Measurements from ENCODE around the gene ALDH1A1.

DNA sequence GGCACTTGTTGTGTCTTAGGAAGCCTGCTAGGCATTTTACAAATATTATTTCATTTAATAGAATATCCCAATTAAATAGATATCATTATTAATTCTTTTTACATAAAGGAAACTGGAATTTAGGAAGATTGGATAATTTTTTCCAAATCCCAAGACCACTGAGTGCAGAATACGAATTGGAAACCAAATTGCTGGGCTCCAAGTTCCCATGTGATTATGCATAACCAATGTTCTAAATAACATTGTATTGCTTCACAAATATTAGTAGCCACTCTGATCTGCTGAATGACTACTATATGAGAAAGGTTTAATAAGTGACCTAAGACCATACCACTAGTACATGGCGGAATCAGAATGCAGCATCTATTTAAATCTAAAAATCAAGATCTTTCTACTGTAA is 57.7 kb downstream of the ALDH1A1 start:
- TF ChIP-seq GLIS3 (CRISPR knock-in tag; IDR thresholded peaks at IDR 0.05): no peak
- TF ChIP-seq, protein P1, sequence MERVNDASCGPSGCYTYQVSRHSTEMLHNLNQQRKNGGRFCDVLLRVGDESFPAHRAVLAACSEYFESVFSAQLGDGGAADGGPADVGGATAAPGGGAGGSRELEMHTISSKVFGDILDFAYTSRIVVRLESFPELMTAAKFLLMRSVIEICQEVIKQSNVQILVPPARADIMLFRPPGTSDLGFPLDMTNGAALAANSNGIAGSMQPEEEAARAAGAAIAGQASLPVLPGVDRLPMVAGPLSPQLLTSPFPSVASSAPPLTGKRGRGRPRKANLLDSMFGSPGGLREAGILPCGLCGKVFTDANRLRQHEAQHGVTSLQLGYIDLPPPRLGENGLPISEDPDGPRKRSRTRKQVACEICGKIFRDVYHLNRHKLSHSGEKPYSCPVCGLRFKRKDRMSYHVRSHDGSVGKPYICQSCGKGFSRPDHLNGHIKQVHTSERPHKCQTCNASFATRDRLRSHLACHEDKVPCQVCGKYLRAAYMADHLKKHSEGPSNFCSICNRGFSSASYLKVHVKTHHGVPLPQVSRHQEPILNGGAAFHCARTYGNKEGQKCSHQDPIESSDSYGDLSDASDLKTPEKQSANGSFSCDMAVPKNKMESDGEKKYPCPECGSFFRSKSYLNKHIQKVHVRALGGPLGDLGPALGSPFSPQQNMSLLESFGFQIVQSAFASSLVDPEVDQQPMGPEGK (CRISPR knock-in tag; IDR thresholded peaks at IDR 0.05; ENCODE audit: borderline replicate concordance): no peak
- no peak for TF ChIP-seq ARNTL (CRISPR knock-in tag; IDR thresholded peaks at IDR 0.05; ENCODE audit: borderline replicate concordance, low read depth)
- TF ChIP-seq, protein P2, sequence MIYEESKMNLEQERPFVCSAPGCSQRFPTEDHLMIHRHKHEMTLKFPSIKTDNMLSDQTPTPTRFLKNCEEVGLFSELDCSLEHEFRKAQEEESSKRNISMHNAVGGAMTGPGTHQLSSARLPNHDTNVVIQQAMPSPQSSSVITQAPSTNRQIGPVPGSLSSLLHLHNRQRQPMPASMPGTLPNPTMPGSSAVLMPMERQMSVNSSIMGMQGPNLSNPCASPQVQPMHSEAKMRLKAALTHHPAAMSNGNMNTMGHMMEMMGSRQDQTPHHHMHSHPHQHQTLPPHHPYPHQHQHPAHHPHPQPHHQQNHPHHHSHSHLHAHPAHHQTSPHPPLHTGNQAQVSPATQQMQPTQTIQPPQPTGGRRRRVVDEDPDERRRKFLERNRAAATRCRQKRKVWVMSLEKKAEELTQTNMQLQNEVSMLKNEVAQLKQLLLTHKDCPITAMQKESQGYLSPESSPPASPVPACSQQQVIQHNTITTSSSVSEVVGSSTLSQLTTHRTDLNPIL (CRISPR knock-in tag; IDR thresholded peaks at IDR 0.05; ENCODE audit: low read depth): no peak
